Peyer's patch (tissue), 4 donors: ENCODE data around the gene ZBTB16.

Experiments
- CTCF ChIP-seq, 6 experiments: fragments of 450-650 bp in 4 of 6; fragments of 200-600 bp in 2 of 6; sonication (generic) in 1 of 6; IDR thresholded peaks; one replicate each; pipeline ENCODE4 v1.5.1; 2017 to 2019; ENCODE audit warnings: antibody characterized with exemption in 6 of 6, mild to moderate bottlenecking in 3 of 6, moderate library complexity in 1 of 6
- POLR2A ChIP-seq, 2 donors: fragments of 450-650 bp; IDR thresholded peaks; one replicate each; pipeline ENCODE4 v1.5.1; 2017; ENCODE audit warnings: antibody characterized with exemption in 2 of 2, mild to moderate bottlenecking in 2 of 2, moderate library complexity in 2 of 2

GRCh38 chr11:114064216-114064615, 4.7 kb downstream of the ZBTB16 start:
- no peak for TF ChIP-seq CTCF (IDR thresholded peaks at IDR 0.05)
- no peak for TF ChIP-seq POLR2A (IDR thresholded peaks at IDR 0.05)
